ENCODE measurements around the gene NAA80.

The NAA80 gene

GRCh38 chr3:50302095-50303012, 3.1 kb upstream of the NAA80 start:
- 0 out of 2 replicates have a peak overlapping the region, but pooled peaks have one; percentile 35 for H3K4me3 ChIP-seq (ENCODE audit: low read depth, low read length)
- no peaks in the 10 kb centered on the region for H3K36me3 ChIP-seq
- H3K27me3 ChIP-seq (ENCODE audit: insufficient read depth, low read depth, severe bottlenecking), result no peaks in the 10 kb centered on the region
- DNase-seq, result no peak
- peak overlapping the region; percentile 80 for H3K27ac ChIP-seq
- peaks cover 3% of the 10 kb centered on the region for H3K9me3 ChIP-seq (ENCODE audit: severe bottlenecking)
- no peak for TF ChIP-seq CTCF (IDR thresholded peaks at IDR 0.05; ENCODE audit: low read depth, low read length)

GRCh38 chr3:50300681-50301254, 1.6 kb upstream of the NAA80 start:
- no peaks in the 10 kb centered on the region for H3K36me3 ChIP-seq
- H3K27me3 ChIP-seq (ENCODE audit: insufficient read depth, low read depth, severe bottlenecking), result no peaks in the 10 kb centered on the region
- H3K27ac ChIP-seq, result no peak overlapping the region
- no peaks in the 10 kb centered on the region for H3K9me3 ChIP-seq (ENCODE audit: severe bottlenecking)
- H3K4me3 ChIP-seq (ENCODE audit: low read depth, low read length), result no peak overlapping the region
- DNase-seq, result no peak
- no peak for TF ChIP-seq CTCF (IDR thresholded peaks at IDR 0.05; ENCODE audit: low read depth, low read length)

GRCh38 chr3:50299929-50300680, 900 bp upstream of the NAA80 start:
- Histone ChIP-seq H3K4me3 (ENCODE audit: low read depth, low read length) (peak overlapping the region; percentile 86), H3K9me3 (ENCODE audit: severe bottlenecking) (no peaks in the 10 kb centered on the region), H3K27ac (peak overlapping the region; percentile 73), H3K36me3 (no peaks in the 10 kb centered on the region), H3K27me3 (ENCODE audit: insufficient read depth, low read depth, severe bottlenecking) (no peaks in the 10 kb centered on the region)
- DNase-seq, result no peak
- no peak for TF ChIP-seq CTCF (IDR thresholded peaks at IDR 0.05; ENCODE audit: low read depth, low read length)

- Histone ChIP-seq H3K4me3 (ENCODE audit: low read depth, low read length) (peak overlapping the region; percentile 86), H3K27me3 (ENCODE audit: insufficient read depth, low read depth, severe bottlenecking) (no peaks in the 10 kb centered on the region), H3K36me3 (no peaks in the 10 kb centered on the region), H3K27ac (peak overlapping the region; percentile 73), H3K9me3 (ENCODE audit: severe bottlenecking) (no peaks in the 10 kb centered on the region)
- no peak for TF ChIP-seq CTCF (IDR thresholded peaks at IDR 0.05; ENCODE audit: low read depth, low read length)
- no peak for DNase-seq
These were observed 378 bp upstream of the NAA80 start for GRCh38 chr3:50299638-50299928.

GRCh38 chr3:50297896-50298725, 1.1 kb downstream of the NAA80 start:
- peak overlapping the region; percentile 86 for H3K4me3 ChIP-seq (ENCODE audit: low read depth, low read length)
- no peak for TF ChIP-seq CTCF (IDR thresholded peaks at IDR 0.05; ENCODE audit: low read depth, low read length)
- no peaks in the 10 kb centered on the region for H3K36me3 ChIP-seq
- H3K27ac ChIP-seq, result peak overlapping the region; percentile 64
- no peaks in the 10 kb centered on the region for H3K27me3 ChIP-seq (ENCODE audit: insufficient read depth, low read depth, severe bottlenecking)
- DNase-seq, result no peak
- H3K9me3 ChIP-seq (ENCODE audit: severe bottlenecking), result no peaks in the 10 kb centered on the region

All from WERI-Rb-1 (cell line).